NCI-H526 (cell line): ENCODE measurements around the gene IDH3G.

Experiments used
- DNase-seq, 2 experiments: peaks; one replicate each; lab custom pipeline; 2025; lab: John Stamatoyannopoulos, UW

Gene IDH3G

GRCh38 chrX:153773741-153774575, 20.2 kb downstream of the IDH3G start:
- no peak for DNase-seq

- no peak for DNase-seq
These were observed 21.0 kb downstream of the IDH3G start for GRCh38 chrX:153773218-153773611.

- no peak for DNase-seq
These were observed 21.6 kb downstream of the IDH3G start for GRCh38 chrX:153772316-153773217.

- DNase-seq = no peak
These were observed 22.5 kb downstream of the IDH3G start for GRCh38 chrX:153771415-153772315.

- no peak for DNase-seq
These were observed 23.4 kb downstream of the IDH3G start for GRCh38 chrX:153770601-153771414.

GRCh38 chrX:153769865-153770600, 24.1 kb downstream of the IDH3G start:
- DNase-seq = no peak

GRCh38 chrX:153769158-153769864, 24.9 kb downstream of the IDH3G start:
- DNase-seq = no peak

- DNase-seq = no peak
These were observed 25.6 kb downstream of the IDH3G start for GRCh38 chrX:153768311-153769157.

- DNase-seq = no peak
These were observed 26.5 kb downstream of the IDH3G start for GRCh38 chrX:153767674-153768055.

GRCh38 chrX:153766871-153767673, 27.1 kb downstream of the IDH3G start:
- no peak for DNase-seq

GRCh38 chrX:153766098-153766817, 27.9 kb downstream of the IDH3G start:
- peak; percentile 46 to 66 for DNase-seq

- DNase-seq = peak in 1 of 2 experiments; percentile 43
These were observed 28.8 kb downstream of the IDH3G start for GRCh38 chrX:153765138-153766079.

- DNase-seq = peak in 1 of 2 experiments; percentile 21
These were observed 29.4 kb downstream of the IDH3G start for GRCh38 chrX:153764786-153765137.

GRCh38 chrX:153763989-153764755, 30.0 kb downstream of the IDH3G start, which contains the start of gene PLXNB3:
Gene PLXNB3, plus strand, starts transcription at chrX:153764249. Its CDS starts 1,287 bp downstream, at chrX:153765536.
- DNase-seq = peak; percentile 39 to 89

- DNase-seq = no peak
These were observed 30.8 kb downstream of the IDH3G start for GRCh38 chrX:153763298-153763932.
